Mesenchymal stem cell (in vitro differentiated cells and primary cell): ENCODE measurements around the gene RGL2.

Source experiments
- DNase-seq: peaks from one replicate; pipeline ENCODE4 v3.0.0-alpha.2; 2013
- H2AFZ ChIP-seq: one replicate; pipeline ENCODE4 v1.6.1; 2013; ENCODE audit warnings: low read depth, mild to moderate bottlenecking, control low read depth, inconsistent platforms, low read length, moderate library complexity
- H2AK5ac ChIP-seq: 2 replicates; pipeline ENCODE4 v1.6.1; 2013; ENCODE audit warnings: low read length, moderate library complexity, mild to moderate bottlenecking, inconsistent platforms; ENCODE audit not compliant: severe bottlenecking
- H2BK120ac ChIP-seq: one replicate; pipeline ENCODE4 v1.6.1; 2013; ENCODE audit warnings: low read depth, mild to moderate bottlenecking, inconsistent platforms, low read length, moderate library complexity
- H2BK12ac ChIP-seq, 2 experiments: one replicate each; pipeline ENCODE4 v1.6.1; 2013; ENCODE audit warnings: inconsistent platforms in 2 of 2, low read length in 2 of 2, mild to moderate bottlenecking in 2 of 2, moderate library complexity in 2 of 2, control low read depth in 1 of 2
- H2BK15ac ChIP-seq: one replicate; pipeline ENCODE4 v1.6.1; 2013; ENCODE audit warnings: mild to moderate bottlenecking, low read depth, inconsistent platforms; ENCODE audit not compliant: poor library complexity, severe bottlenecking
- H2BK5ac ChIP-seq: 2 replicates; pipeline ENCODE4 v1.6.1; 2013; ENCODE audit warnings: low read depth, mild to moderate bottlenecking, low read length, control low read depth, inconsistent platforms; ENCODE audit not compliant: poor library complexity, severe bottlenecking
- H3K14ac ChIP-seq, 2 experiments: one replicate each; pipeline ENCODE4 v1.6.1; 2013; ENCODE audit warnings: inconsistent platforms in 2 of 2, low read length in 2 of 2, control low read depth in 1 of 2, mild to moderate bottlenecking in 1 of 2, moderate library complexity in 1 of 2
- H3K18ac ChIP-seq, 2 experiments: one replicate each; pipeline ENCODE4 v1.6.1; 2013; ENCODE audit warnings: inconsistent platforms in 2 of 2, low read length in 2 of 2, control low read depth in 1 of 2, low read depth in 1 of 2, mild to moderate bottlenecking in 1 of 2
- H3K23ac ChIP-seq, 2 experiments: one replicate each; pipeline ENCODE4 v1.6.1; 2013; ENCODE audit warnings: inconsistent platforms in 2 of 2, low read length in 2 of 2, mild to moderate bottlenecking in 2 of 2, moderate library complexity in 2 of 2, control low read depth in 1 of 2
- H3K27ac ChIP-seq: 2 replicates; pipeline ENCODE4 v1.5.1; 2013; ENCODE audit warnings: mild to moderate bottlenecking, moderate library complexity, low read length, control low read depth, inconsistent platforms; ENCODE audit not compliant: poor library complexity, severe bottlenecking
- H3K27me3 ChIP-seq, 2 experiments: 2 replicates each; pipeline versions ENCODE4 v1.6.1 to v1.7.0; 2013; ENCODE audit warnings: low read length in 2 of 2, mild to moderate bottlenecking in 2 of 2, moderate library complexity in 2 of 2, control low read depth in 1 of 2, inconsistent platforms in 1 of 2; ENCODE audit not compliant: control insufficient read depth in 1 of 2, insufficient read depth in 1 of 2
- H3K36me3 ChIP-seq, 2 experiments: 2 replicates each; pipeline versions ENCODE4 v1.6.1 to v1.7.0; 2013; ENCODE audit warnings: low read length in 2 of 2, control low read depth in 1 of 2, inconsistent platforms in 1 of 2, low read depth in 1 of 2, mild to moderate bottlenecking in 1 of 2; ENCODE audit not compliant: insufficient read depth in 2 of 2, control insufficient read depth in 1 of 2
- H3K4ac ChIP-seq, 2 experiments: one replicate each; pipeline ENCODE4 v1.6.1; 2013; ENCODE audit warnings: inconsistent platforms in 2 of 2, low read length in 2 of 2, mild to moderate bottlenecking in 2 of 2, moderate library complexity in 2 of 2, control low read depth in 1 of 2, low read depth in 1 of 2
- H3K4me1 ChIP-seq: 2 replicates; pipeline ENCODE4 v1.6.1; 2013; ENCODE audit warnings: low read depth, low read length, control low read depth; ENCODE audit not compliant: control insufficient read depth, insufficient read depth
- H3K4me2 ChIP-seq: 2 replicates; pipeline ENCODE4 v1.6.1; 2013; ENCODE audit warnings: low read length, mild to moderate bottlenecking, inconsistent platforms; ENCODE audit not compliant: poor library complexity, severe bottlenecking
- H3K4me3 ChIP-seq, 2 experiments: 2 replicates each; pipeline versions ENCODE4 v1.5.1 to v1.7.0; 2013; ENCODE audit warnings: low read length in 2 of 2, mild to moderate bottlenecking in 2 of 2, control low read depth in 1 of 2, low read depth in 1 of 2; ENCODE audit not compliant: insufficient read depth in 1 of 2
- H3K79me1 ChIP-seq: replicated peaks from 2 replicates; pipeline ENCODE4 v1.6.1; 2013; ENCODE audit warnings: mild to moderate bottlenecking, control low read depth, low read length, inconsistent platforms; ENCODE audit not compliant: poor library complexity, severe bottlenecking
- H3K9ac ChIP-seq: 2 replicates; pipeline ENCODE4 v1.7.0; 2013; ENCODE audit warnings: mild to moderate bottlenecking, low read length, moderate library complexity
- H3K9me3 ChIP-seq: 2 replicates; pipeline ENCODE4 v1.7.0; 2013; ENCODE audit warnings: mild to moderate bottlenecking, low read length; ENCODE audit not compliant: control insufficient read depth
- H4K8ac ChIP-seq: one replicate; pipeline ENCODE4 v1.6.1; 2013; ENCODE audit warnings: inconsistent platforms, mild to moderate bottlenecking, low read length, moderate library complexity
- H4K91ac ChIP-seq: one replicate; pipeline ENCODE4 v1.6.1; 2013; ENCODE audit warnings: mild to moderate bottlenecking, low read length, inconsistent platforms
- WGBS: methylation state at CpG from one replicate; pipeline ENCODE4 v1.1.7; 2013; ENCODE audit warnings: mixed read lengths; 5-methylcytosine and 5-hydroxymethylcytosine counted together

Gene RGL2

GRCh38 chr6:33294086-33294823, 4.5 kb downstream of the RGL2 start:
- WGBS, result 73% methylated on average over 10 of the region's 10 CpGs
- Histone ChIP-seq H3K14ac (no peak overlapping the region), H3K79me1 (peaks cover 43% of the 10 kb centered on the region), H3K9ac (peak overlapping the region; percentile 12), H3K27me3 (no peaks in the 10 kb centered on the region), H2BK120ac (no peak overlapping the region), H3K27ac (no peak overlapping the region), H3K9me3 (no peaks in the 10 kb centered on the region), H4K91ac (no peak overlapping the region), H3K4me3 (no peak overlapping the region), H2AFZ (no peak overlapping the region), H3K4me2 (no peak overlapping the region), H3K4ac (no peak overlapping the region), H2BK15ac (no peak overlapping the region), H3K23ac (no peak overlapping the region), H2BK5ac (no peak overlapping the region), H2AK5ac (no peak overlapping the region), H4K8ac (no peak overlapping the region), H3K18ac (no peak overlapping the region), H3K36me3 (peaks cover 43 to 61% of the 10 kb centered on the region in 2 experiments), H3K4me1 (peaks cover 19% of the 10 kb centered on the region), H2BK12ac (no peak overlapping the region)
- DNase-seq, result no peak

DNA sequence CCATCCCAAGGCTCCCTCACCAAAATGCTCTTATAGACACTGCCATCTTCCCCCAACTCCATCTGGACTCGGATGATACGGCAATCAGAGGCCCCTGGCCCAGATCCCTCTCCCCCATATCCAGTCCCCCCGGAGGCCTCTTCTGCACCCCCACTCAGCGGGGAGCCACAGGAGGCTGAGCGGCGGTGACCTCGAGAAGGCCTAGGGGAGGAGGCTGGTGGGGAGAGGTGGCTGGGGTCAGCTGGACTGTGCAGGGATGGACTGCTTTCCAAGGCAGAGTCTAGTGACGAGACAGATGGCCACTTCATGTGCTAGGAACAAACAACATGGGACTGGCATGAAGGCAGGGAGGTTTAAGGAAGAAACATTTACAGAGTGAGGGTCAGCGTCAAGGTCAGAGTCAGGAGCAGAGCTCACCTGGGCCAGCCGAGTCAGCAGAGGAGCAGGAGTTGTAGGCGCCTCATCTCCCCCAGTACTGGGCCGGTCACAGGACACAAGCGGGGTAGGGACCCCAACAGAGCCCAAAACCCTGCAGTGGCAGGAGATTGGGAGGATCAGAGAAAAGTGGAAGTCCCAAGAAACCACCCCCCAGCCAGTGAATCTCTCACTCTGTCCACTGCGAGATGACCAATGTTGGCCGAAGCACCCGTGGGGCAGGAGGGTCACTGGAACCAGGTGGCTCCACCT, 5.6 kb downstream of the RGL2 start:
- Histone ChIP-seq H2BK5ac (no peak overlapping the region), H3K27me3 (no peaks in the 10 kb centered on the region), H4K8ac (no peak overlapping the region), H3K9me3 (no peaks in the 10 kb centered on the region), H2BK12ac (no peak overlapping the region), H4K91ac (no peak overlapping the region), H3K18ac (no peak overlapping the region), H3K27ac (no peak overlapping the region), H3K4me1 (peaks cover 20% of the 10 kb centered on the region), H3K14ac (no peak overlapping the region), H3K4me3 (no peak overlapping the region), H3K36me3 (peaks cover 43 to 62% of the 10 kb centered on the region in 2 experiments), H3K23ac (no peak overlapping the region), H3K4ac (no peak overlapping the region), H2BK120ac (no peak overlapping the region), H3K4me2 (no peak overlapping the region), H2AK5ac (no peak overlapping the region), H3K79me1 (peaks cover 45% of the 10 kb centered on the region), H3K9ac (no peak overlapping the region), H2BK15ac (no peak overlapping the region), H2AFZ (no peak overlapping the region)
- WGBS, result 94% methylated on average over 15 of the region's 16 CpGs
- no peak for DNase-seq

- no peak overlapping the region for H3K27ac ChIP-seq
- no peak overlapping the region for H2BK120ac ChIP-seq
- H3K27me3 ChIP-seq, result no peaks in the 10 kb centered on the region
- WGBS, result 89% methylated on average over 7 of the region's 7 CpGs
- no peak overlapping the region for H2BK12ac ChIP-seq
- no peak overlapping the region for H3K23ac ChIP-seq
- no peak overlapping the region for H2BK5ac ChIP-seq
- DNase-seq, result no peak
- no peak overlapping the region for H4K91ac ChIP-seq
- H3K4me3 ChIP-seq, result peak overlapping the region in 1 of 2 experiments; percentile 97
- H2AK5ac ChIP-seq, result no peak overlapping the region
- no peak overlapping the region for H3K14ac ChIP-seq
- H3K18ac ChIP-seq, result no peak overlapping the region
- no peak overlapping the region for H2BK15ac ChIP-seq
- H3K9ac ChIP-seq, result peak overlapping the region; percentile 96
- peaks cover 39% of the 10 kb centered on the region for H3K79me1 ChIP-seq
- H3K4me1 ChIP-seq, result peaks cover 15% of the 10 kb centered on the region
- H3K36me3 ChIP-seq, result peaks cover 50 to 74% of the 10 kb centered on the region in 2 experiments
- no peak overlapping the region for H4K8ac ChIP-seq
- H3K4me2 ChIP-seq, result peak overlapping the region; percentile 78
- no peaks in the 10 kb centered on the region for H3K9me3 ChIP-seq
- H3K4ac ChIP-seq, result no peak overlapping the region
- no peak overlapping the region for H2AFZ ChIP-seq
Measured at GRCh38 chr6:33290459-33290858, 8.3 kb downstream of the RGL2 start.

DNA sequence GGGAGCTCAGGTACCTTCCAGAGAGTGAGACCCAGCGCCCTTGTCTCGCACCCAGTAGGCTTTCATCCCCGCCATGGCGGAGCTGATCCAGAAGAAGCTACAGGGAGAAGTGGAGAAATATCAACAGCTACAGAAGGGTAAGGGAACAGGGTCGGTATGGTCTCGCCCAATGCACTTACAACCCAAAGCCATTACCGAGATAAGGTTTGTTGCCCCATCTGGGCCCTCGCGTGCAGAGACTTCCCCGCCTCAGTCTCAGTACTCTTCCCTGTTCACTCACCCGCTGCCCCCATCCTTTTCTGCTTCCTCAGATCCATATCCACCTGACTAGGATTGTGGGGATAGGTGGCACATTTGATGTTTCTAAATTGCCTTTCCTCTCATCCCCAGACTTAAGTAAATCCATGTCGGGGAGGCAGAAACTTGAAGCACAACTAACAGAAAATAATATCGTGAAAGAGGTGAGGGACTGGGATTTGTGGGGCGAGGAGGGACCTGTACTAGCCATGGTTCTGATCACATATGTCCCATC, 8.9 kb downstream of the RGL2 start:
- Histone ChIP-seq H3K9me3 (no peaks in the 10 kb centered on the region), H3K4me3 (peak overlapping the region; percentile 73 to 97), H3K14ac (no peak overlapping the region), H2BK120ac (no peak overlapping the region), H3K27me3 (no peaks in the 10 kb centered on the region), H3K4ac (peak overlapping the region; percentile 8 to 9), H4K91ac (peak overlapping the region; percentile 66), H2AK5ac (no peak overlapping the region), H3K79me1 (peaks cover 35% of the 10 kb centered on the region), H2BK15ac (no peak overlapping the region), H3K23ac (no peak overlapping the region), H3K27ac (no peak overlapping the region), H4K8ac (peak overlapping the region; percentile 21), H3K18ac (peak overlapping the region in 1 of 2 experiments; percentile 63), H2BK5ac (no peak overlapping the region), H2BK12ac (no peak overlapping the region), H3K4me2 (peak overlapping the region; percentile 78), H3K4me1 (peaks cover 15% of the 10 kb centered on the region), H2AFZ (no peak overlapping the region), H3K36me3 (peaks cover 48 to 74% of the 10 kb centered on the region in 2 experiments), H3K9ac (peak overlapping the region; percentile 96)
- peak; percentile 56 for DNase-seq
- 13% methylated on average over 8 of the region's 14 CpGs for WGBS
